ENCODE measurements around the gene MAPT. TPM values are rescaled to one million over a fixed set of nuclear protein-coding genes. Genes with fewer than 3 reads are reported as not detected.

MAPT gene
- polyA plus RNA-seq, 2 donors: 4.5 to 4.7 TPM

DNA sequence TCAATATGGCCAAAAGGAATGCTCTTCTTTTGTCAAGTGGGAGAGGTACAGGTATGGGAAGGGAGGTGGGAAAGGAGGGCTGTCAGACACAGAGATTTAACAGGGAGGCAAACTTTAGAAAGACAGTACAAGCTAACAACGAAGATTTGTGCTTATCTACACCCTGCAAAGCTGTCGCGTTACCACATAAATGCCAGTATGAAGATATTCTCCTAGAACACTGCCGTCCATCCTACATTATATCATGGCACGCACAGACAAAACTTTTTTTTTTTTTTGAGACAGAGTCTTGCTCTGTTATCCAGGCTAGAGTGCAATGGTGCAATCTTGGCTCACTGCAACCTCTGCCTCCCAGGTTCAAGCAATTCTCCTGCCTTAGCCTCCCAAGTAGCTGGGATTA, 155.3 kb downstream of the MAPT start:
- H3K27me3 ChIP-seq (ENCODE audit: control insufficient read depth in 1 of 2, insufficient read depth in 2 of 2, low read length in 2 of 2): no peaks in the 10 kb centered on the region
- H3K4me1 ChIP-seq (ENCODE audit: control insufficient read depth in 2 of 2, insufficient read depth in 2 of 2, low read length in 1 of 2): peaks cover 0 to 3% of the 10 kb centered on the region in 2 donors
- no peak overlapping the region for H3K27ac ChIP-seq (ENCODE audit: low read depth in 2 of 2, low read length in 1 of 2)
- WGBS, 2 donors: 94 to 96% methylated on average over 5 of the region's 5 CpGs
- no peaks in the 10 kb centered on the region for H3K9me3 ChIP-seq (ENCODE audit: control insufficient read depth in 2 of 2, insufficient read depth in 1 of 2, low read depth in 1 of 2, low read length in 1 of 2)
- H3K36me3 ChIP-seq (ENCODE audit: control insufficient read depth in 2 of 2, insufficient read depth in 2 of 2, low read length in 1 of 2): peaks cover 10 to 19% of the 10 kb centered on the region in 2 donors
- H3K4me3 ChIP-seq (ENCODE audit: low read depth in 1 of 2, low read length in 2 of 2): no peak overlapping the region

DNA sequence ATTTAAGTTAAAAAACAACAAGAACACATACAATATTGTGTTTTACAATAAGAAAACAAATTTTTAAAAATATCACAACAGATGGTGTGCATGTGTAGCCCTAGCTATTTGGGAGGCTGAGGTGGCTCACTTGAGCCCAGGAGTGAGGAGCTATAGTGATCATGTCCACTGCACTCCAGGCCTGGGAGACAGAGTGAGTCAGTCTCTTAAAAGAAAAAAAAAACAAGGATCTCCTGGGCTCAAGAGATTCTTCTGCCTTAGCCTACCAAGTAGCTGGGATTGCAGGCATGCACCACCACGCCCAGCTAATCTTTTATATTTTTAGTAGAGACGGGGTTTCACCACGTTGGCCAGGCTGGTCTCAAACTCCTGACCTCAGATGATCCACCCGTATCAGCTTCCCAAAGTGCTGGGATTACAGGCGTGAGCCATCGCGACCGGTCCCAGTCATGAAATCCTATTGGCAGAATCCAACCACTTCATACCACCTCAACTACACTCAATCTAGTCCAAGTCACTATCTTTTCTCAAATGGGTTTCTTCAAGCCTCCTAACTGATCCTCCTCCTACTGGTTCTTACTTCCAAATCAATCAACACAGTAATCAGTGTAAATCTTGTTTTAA, 159.7 kb downstream of the MAPT start:
- no peaks in the 10 kb centered on the region for H3K9me3 ChIP-seq (ENCODE audit: control insufficient read depth in 2 of 2, insufficient read depth in 1 of 2, low read depth in 1 of 2, low read length in 1 of 2)
- 86 to 94% methylated on average over 8 of the region's 8 CpGs for WGBS, 2 donors
- H3K4me1 ChIP-seq (ENCODE audit: control insufficient read depth in 2 of 2, insufficient read depth in 2 of 2, low read length in 1 of 2): no peaks in the 10 kb centered on the region
- peaks cover 5 to 7% of the 10 kb centered on the region in 2 donors for H3K36me3 ChIP-seq (ENCODE audit: control insufficient read depth in 2 of 2, insufficient read depth in 2 of 2, low read length in 1 of 2)
- no peak overlapping the region for H3K4me3 ChIP-seq (ENCODE audit: low read depth in 1 of 2, low read length in 2 of 2)
- no peaks in the 10 kb centered on the region for H3K27me3 ChIP-seq (ENCODE audit: control insufficient read depth in 1 of 2, insufficient read depth in 2 of 2, low read length in 2 of 2)
- H3K27ac ChIP-seq (ENCODE audit: low read depth in 2 of 2, low read length in 1 of 2): no peak overlapping the region

DNA sequence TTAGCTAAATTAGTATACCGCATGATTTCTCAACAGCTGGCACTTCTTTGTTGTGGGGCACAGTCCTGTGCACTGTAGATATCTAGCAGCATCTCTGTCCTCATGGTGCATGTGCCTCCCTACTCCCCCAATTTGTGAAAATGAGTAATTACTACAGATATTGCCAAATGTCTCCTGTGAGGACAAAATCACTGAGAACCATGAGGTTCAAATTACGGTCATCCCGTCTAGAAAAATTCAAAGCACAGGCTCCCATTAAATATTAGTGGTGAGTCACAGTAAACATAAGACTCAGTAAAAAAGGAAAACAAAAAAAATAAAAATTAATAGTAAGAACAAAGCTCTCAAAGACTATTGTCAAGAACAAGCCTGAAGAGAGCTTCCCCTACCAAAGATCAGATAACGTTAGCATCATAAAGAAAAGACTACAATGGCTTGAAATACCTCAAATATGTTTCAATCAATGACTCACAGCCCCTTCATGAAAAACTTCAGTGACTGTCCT, 162.5 kb downstream of the MAPT start:
- Histone ChIP-seq H3K27me3 (ENCODE audit: control insufficient read depth in 1 of 2, insufficient read depth in 2 of 2, low read length in 2 of 2) (no peaks in the 10 kb centered on the region), H3K9me3 (ENCODE audit: control insufficient read depth in 2 of 2, insufficient read depth in 1 of 2, low read depth in 1 of 2, low read length in 1 of 2) (no peaks in the 10 kb centered on the region), H3K4me3 (ENCODE audit: low read depth in 1 of 2, low read length in 2 of 2) (no peak overlapping the region), H3K4me1 (ENCODE audit: control insufficient read depth in 2 of 2, insufficient read depth in 2 of 2, low read length in 1 of 2) (no peaks in the 10 kb centered on the region), H3K36me3 (ENCODE audit: control insufficient read depth in 2 of 2, insufficient read depth in 2 of 2, low read length in 1 of 2) (no peaks in the 10 kb centered on the region), H3K27ac (ENCODE audit: low read depth in 2 of 2, low read length in 1 of 2) (no peak overlapping the region)
- 57 to 64% methylated on average over 4 of the region's 4 CpGs for WGBS, 2 donors

DNA sequence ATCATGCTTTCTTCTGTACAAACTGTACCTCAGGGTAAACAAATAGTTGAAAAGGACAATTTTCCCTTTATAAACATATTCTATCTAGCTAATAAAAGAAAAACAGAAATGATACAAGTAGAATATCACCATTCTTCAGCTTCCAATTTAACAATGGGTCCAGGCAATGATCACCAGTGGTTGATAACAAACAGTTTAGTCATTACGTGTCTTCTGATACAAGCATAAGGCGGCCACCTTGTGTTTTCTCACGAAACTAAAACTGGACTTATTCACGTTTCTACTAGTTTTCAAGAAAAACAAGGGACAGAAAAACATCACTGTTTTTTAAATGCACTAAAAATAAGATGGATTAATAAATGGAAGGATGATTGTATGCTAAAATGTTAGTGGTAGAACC, 163.0 kb downstream of the MAPT start:
- no peaks in the 10 kb centered on the region for H3K9me3 ChIP-seq (ENCODE audit: control insufficient read depth in 2 of 2, insufficient read depth in 1 of 2, low read depth in 1 of 2, low read length in 1 of 2)
- H3K4me3 ChIP-seq (ENCODE audit: low read depth in 1 of 2, low read length in 2 of 2): no peak overlapping the region
- 80 to 84% methylated on average over 4 of the region's 4 CpGs for WGBS, 2 donors
- H3K36me3 ChIP-seq (ENCODE audit: control insufficient read depth in 2 of 2, insufficient read depth in 2 of 2, low read length in 1 of 2): no peaks in the 10 kb centered on the region
- no peaks in the 10 kb centered on the region for H3K4me1 ChIP-seq (ENCODE audit: control insufficient read depth in 2 of 2, insufficient read depth in 2 of 2, low read length in 1 of 2)
- no peak overlapping the region for H3K27ac ChIP-seq (ENCODE audit: low read depth in 2 of 2, low read length in 1 of 2)
- no peaks in the 10 kb centered on the region for H3K27me3 ChIP-seq (ENCODE audit: control insufficient read depth in 1 of 2, insufficient read depth in 2 of 2, low read length in 2 of 2)

DNA sequence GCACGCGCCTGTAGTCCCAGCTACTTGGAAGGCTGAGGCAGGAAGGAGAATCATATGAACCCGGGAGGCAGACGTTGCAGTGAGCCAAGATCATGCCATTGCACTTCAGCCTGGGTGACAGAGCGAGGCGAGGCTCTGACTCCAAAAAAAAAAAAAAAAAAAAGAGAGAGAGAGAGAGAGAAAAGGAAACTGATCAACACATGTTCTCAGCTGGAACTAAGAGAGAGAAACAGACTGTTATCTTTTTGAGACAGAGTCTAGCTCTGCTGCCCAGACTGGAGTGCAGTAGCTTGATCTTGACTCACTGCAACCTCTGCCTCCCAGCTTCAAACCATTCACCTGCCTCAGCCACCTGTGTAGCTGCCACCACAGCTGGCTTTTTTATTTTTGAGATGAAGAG, 165.1 kb downstream of the MAPT start:
- H3K4me3 ChIP-seq (ENCODE audit: low read depth in 1 of 2, low read length in 2 of 2): no peak overlapping the region
- H3K36me3 ChIP-seq (ENCODE audit: control insufficient read depth in 2 of 2, insufficient read depth in 2 of 2, low read length in 1 of 2): no peaks in the 10 kb centered on the region
- H3K9me3 ChIP-seq (ENCODE audit: control insufficient read depth in 2 of 2, insufficient read depth in 1 of 2, low read depth in 1 of 2, low read length in 1 of 2): no peaks in the 10 kb centered on the region
- H3K27me3 ChIP-seq (ENCODE audit: control insufficient read depth in 1 of 2, insufficient read depth in 2 of 2, low read length in 2 of 2): no peaks in the 10 kb centered on the region
- WGBS, 2 donors: 66 to 70% methylated on average over 6 of the region's 6 CpGs
- no peaks in the 10 kb centered on the region for H3K4me1 ChIP-seq (ENCODE audit: control insufficient read depth in 2 of 2, insufficient read depth in 2 of 2, low read length in 1 of 2)
- peak overlapping the region in 1 of 2 donors; percentile 42 for H3K27ac ChIP-seq (ENCODE audit: low read depth in 2 of 2, low read length in 1 of 2)

DNA sequence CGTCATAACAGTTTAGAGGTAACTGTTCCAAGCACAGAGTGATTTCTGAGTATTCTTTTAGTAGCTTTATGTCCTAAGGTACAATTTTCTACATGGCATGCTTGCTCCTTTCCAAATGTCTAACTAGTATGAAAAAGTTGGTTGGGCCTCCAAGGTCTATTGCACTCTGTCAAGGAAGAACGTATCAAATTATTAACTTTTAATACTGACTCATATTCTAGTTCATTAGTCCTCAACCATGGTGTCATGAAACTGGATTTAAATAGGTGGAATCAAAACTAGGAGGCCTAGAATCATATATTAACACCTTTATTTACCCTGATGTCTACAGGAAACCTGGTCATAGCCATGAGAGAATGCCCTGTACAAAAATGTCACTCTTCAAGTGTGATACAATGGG, 166.1 kb downstream of the MAPT start:
- Histone ChIP-seq H3K4me1 (ENCODE audit: control insufficient read depth in 2 of 2, insufficient read depth in 2 of 2, low read length in 1 of 2) (no peaks in the 10 kb centered on the region), H3K36me3 (ENCODE audit: control insufficient read depth in 2 of 2, insufficient read depth in 2 of 2, low read length in 1 of 2) (no peaks in the 10 kb centered on the region), H3K9me3 (ENCODE audit: control insufficient read depth in 2 of 2, insufficient read depth in 1 of 2, low read depth in 1 of 2, low read length in 1 of 2) (no peaks in the 10 kb centered on the region), H3K27me3 (ENCODE audit: control insufficient read depth in 1 of 2, insufficient read depth in 2 of 2, low read length in 2 of 2) (no peaks in the 10 kb centered on the region), H3K4me3 (ENCODE audit: low read depth in 1 of 2, low read length in 2 of 2) (no peak overlapping the region), H3K27ac (ENCODE audit: low read depth in 2 of 2, low read length in 1 of 2) (no peak overlapping the region)
- WGBS, 2 donors: 84% methylated on average over 2 of the region's 2 CpGs

DNA sequence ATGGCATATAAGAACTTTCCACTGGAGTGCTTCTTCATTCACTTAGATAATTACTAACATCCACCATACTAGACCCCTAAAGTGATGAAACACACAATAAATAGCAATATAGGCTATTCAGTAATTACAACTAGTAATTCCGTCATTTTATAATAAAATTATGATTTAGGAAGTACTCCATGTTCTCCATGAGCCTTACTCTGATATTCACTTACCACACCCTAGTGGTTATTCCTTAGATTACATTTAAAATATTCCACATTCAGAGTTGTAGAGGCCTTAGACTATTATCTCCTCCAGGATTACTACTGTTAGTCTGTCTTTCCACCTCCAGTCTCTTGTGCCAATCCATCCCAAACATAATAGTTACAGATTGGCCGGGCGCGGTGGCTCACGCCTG, 167.1 kb downstream of the MAPT start:
- WGBS, 2 donors: 95 to 96% methylated on average over 5 of the region's 5 CpGs
- H3K27ac ChIP-seq (ENCODE audit: low read depth in 2 of 2, low read length in 1 of 2): no peak overlapping the region
- H3K4me1 ChIP-seq (ENCODE audit: control insufficient read depth in 2 of 2, insufficient read depth in 2 of 2, low read length in 1 of 2): no peaks in the 10 kb centered on the region
- no peak overlapping the region for H3K4me3 ChIP-seq (ENCODE audit: low read depth in 1 of 2, low read length in 2 of 2)
- H3K36me3 ChIP-seq (ENCODE audit: control insufficient read depth in 2 of 2, insufficient read depth in 2 of 2, low read length in 1 of 2): peaks cover 0 to 7% of the 10 kb centered on the region in 2 donors
- no peaks in the 10 kb centered on the region for H3K9me3 ChIP-seq (ENCODE audit: control insufficient read depth in 2 of 2, insufficient read depth in 1 of 2, low read depth in 1 of 2, low read length in 1 of 2)
- no peaks in the 10 kb centered on the region for H3K27me3 ChIP-seq (ENCODE audit: control insufficient read depth in 1 of 2, insufficient read depth in 2 of 2, low read length in 2 of 2)

DNA sequence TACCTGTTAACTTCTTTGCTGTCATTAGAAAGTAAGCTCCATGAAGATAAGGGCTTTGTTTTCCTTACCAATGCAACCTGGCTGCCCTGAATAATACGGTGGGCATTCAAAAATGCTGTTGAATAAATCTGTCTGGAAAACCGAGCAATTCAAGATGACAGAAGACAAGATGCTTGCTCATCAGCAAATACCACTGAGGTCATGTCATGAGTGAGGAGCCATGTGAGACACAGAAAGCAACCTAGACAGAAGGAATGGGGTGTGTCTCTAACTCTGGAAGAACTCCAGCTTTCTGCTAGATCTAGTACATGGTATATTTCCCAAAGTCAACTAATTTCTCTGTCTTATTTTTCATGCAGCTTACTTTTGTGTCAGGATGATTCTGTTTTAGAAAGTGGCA, 168.9 kb downstream of the MAPT start:
- H3K27ac ChIP-seq (ENCODE audit: low read depth in 2 of 2, low read length in 1 of 2): no peak overlapping the region
- no peaks in the 10 kb centered on the region for H3K27me3 ChIP-seq (ENCODE audit: control insufficient read depth in 1 of 2, insufficient read depth in 2 of 2, low read length in 2 of 2)
- H3K9me3 ChIP-seq (ENCODE audit: control insufficient read depth in 2 of 2, insufficient read depth in 1 of 2, low read depth in 1 of 2, low read length in 1 of 2): no peaks in the 10 kb centered on the region
- no peak overlapping the region for H3K4me3 ChIP-seq (ENCODE audit: low read depth in 1 of 2, low read length in 2 of 2)
- H3K4me1 ChIP-seq (ENCODE audit: control insufficient read depth in 2 of 2, insufficient read depth in 2 of 2, low read length in 1 of 2): no peaks in the 10 kb centered on the region
- 41 to 51% methylated on average over 2 of the region's 2 CpGs for WGBS, 2 donors
- peaks cover 0 to 8% of the 10 kb centered on the region in 2 donors for H3K36me3 ChIP-seq (ENCODE audit: control insufficient read depth in 2 of 2, insufficient read depth in 2 of 2, low read length in 1 of 2)

DNA sequence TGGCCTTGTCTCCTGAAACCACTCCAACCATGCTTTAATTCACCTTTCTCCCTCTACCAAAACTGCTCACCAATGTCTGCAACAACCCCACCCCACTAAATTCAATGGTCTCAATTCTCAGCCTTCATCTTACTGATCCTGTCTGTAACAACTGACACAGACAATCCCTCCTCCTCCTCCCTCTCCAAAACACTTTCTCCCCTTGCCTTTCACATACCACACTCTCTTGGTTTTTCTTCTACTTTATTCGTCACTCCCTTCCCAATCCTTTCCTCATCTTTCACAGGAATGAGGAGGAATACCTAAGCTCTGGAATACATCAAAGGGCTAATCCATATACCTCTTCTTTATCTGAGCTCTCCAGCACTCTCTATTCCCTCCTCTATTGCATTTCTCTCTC, 170.1 kb downstream of the MAPT start:
- Histone ChIP-seq H3K4me3 (ENCODE audit: low read depth in 1 of 2, low read length in 2 of 2) (no peak overlapping the region), H3K36me3 (ENCODE audit: control insufficient read depth in 2 of 2, insufficient read depth in 2 of 2, low read length in 1 of 2) (peaks cover 0 to 8% of the 10 kb centered on the region in 2 donors), H3K27me3 (ENCODE audit: control insufficient read depth in 1 of 2, insufficient read depth in 2 of 2, low read length in 2 of 2) (no peaks in the 10 kb centered on the region), H3K4me1 (ENCODE audit: control insufficient read depth in 2 of 2, insufficient read depth in 2 of 2, low read length in 1 of 2) (no peaks in the 10 kb centered on the region), H3K27ac (ENCODE audit: low read depth in 2 of 2, low read length in 1 of 2) (no peak overlapping the region), H3K9me3 (ENCODE audit: control insufficient read depth in 2 of 2, insufficient read depth in 1 of 2, low read depth in 1 of 2, low read length in 1 of 2) (no peaks in the 10 kb centered on the region)
- 89 to 100% methylated on average over 1 of the region's 1 CpG for WGBS, 2 donors

DNA sequence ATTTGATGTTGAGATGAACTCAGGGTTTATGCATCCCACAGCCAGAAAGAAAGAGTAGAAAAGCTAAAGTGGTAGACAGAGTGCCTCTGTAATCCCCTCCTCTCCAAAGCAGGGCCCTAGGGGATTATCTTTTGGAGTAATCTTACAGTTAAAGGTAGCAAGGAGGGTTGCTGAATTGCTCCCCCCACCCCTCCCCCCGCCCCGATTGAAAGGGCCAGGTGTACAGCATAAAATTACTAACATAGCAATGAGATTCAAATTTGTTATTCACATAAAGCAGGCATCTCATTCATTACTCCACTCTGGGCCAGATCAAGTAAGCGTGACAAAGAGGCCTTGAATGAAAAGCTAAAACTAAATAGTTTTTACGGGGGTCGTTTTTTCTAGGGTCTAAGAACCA, 177.4 kb downstream of the MAPT start:
- H3K9me3 ChIP-seq (ENCODE audit: control insufficient read depth in 2 of 2, insufficient read depth in 1 of 2, low read depth in 1 of 2, low read length in 1 of 2): no peaks in the 10 kb centered on the region
- H3K4me3 ChIP-seq (ENCODE audit: low read depth in 1 of 2, low read length in 2 of 2): no peak overlapping the region
- H3K27me3 ChIP-seq (ENCODE audit: control insufficient read depth in 1 of 2, insufficient read depth in 2 of 2, low read length in 2 of 2): no peaks in the 10 kb centered on the region
- no peak overlapping the region for H3K27ac ChIP-seq (ENCODE audit: low read depth in 2 of 2, low read length in 1 of 2)
- H3K4me1 ChIP-seq (ENCODE audit: control insufficient read depth in 2 of 2, insufficient read depth in 2 of 2, low read length in 1 of 2): no peaks in the 10 kb centered on the region
- WGBS, 2 donors: 83 to 84% methylated on average over 5 of the region's 5 CpGs
- no peaks in the 10 kb centered on the region for H3K36me3 ChIP-seq (ENCODE audit: control insufficient read depth in 2 of 2, insufficient read depth in 2 of 2, low read length in 1 of 2)

All from esophagus (tissue), 2 donors.